Naive thymus-derived CD4-positive, alpha-beta T cell (primary cell): ENCODE results near the gene CFAP20DC. TPM values are rescaled to one million over a fixed set of nuclear protein-coding genes. Genes with fewer than 3 reads are reported as not detected.

Source experiments
- ATAC-seq: fragments of 150-1000 bp; cut with Tn5 transposase; 2 replicates; pipeline ENCODE4 v1.10.0; 2021; ENCODE audit warnings: mild to moderate bottlenecking, moderate library complexity
- CTCF ChIA-PET: fragments of 350-600 bp; sonication (Branson Sonifier 250); formaldehyde crosslinking; loops from one replicate; lab custom pipeline; 2021; ENCODE audit warnings: antibody characterized with exemption; lab: Charles Lee
- POLR2A ChIA-PET: fragments of 350-600 bp; sonication (Branson Sonifier 250); formaldehyde crosslinking; loops from one replicate; lab custom pipeline; 2021; ENCODE audit warnings: antibody characterized with exemption, inconsistent platforms; lab: Charles Lee
- DNase-seq, 9 donors: peaks; one replicate each; pipeline versions ENCODE4 v3.0.0 to v3.0.0-alpha.2; 2020 to 2022; ENCODE audit warnings: mixed read lengths in 1 of 9
- H3K27ac ChIP-seq: one replicate; pipeline ENCODE4 v1.7.0; 2013; ENCODE audit warnings: mild to moderate bottlenecking, low read depth, low read length, moderate library complexity
- H3K27me3 ChIP-seq, 2 donors: one replicate each; pipeline ENCODE4 v1.7.0; 2013; ENCODE audit warnings: low read length in 2 of 2, mild to moderate bottlenecking in 2 of 2, moderate library complexity in 2 of 2; ENCODE audit not compliant: control insufficient read depth in 2 of 2, insufficient read depth in 2 of 2
- H3K36me3 ChIP-seq, 3 experiments: 1 replicate in 2 of 3; 2 replicates in 1 of 3; pipeline ENCODE4 v1.7.0; 2013; ENCODE audit warnings: low read length in 3 of 3, mild to moderate bottlenecking in 3 of 3, moderate library complexity in 1 of 3; ENCODE audit not compliant: insufficient read depth in 3 of 3, control insufficient read depth in 2 of 3
- H3K4me1 ChIP-seq, 2 donors: one replicate each; pipeline ENCODE4 v1.7.0; 2013; ENCODE audit warnings: low read length in 2 of 2, mild to moderate bottlenecking in 2 of 2, moderate library complexity in 1 of 2; ENCODE audit not compliant: control insufficient read depth in 2 of 2, insufficient read depth in 2 of 2
- H3K4me3 ChIP-seq: 2 replicates; pipeline ENCODE4 v1.7.0; 2013; ENCODE audit warnings: mild to moderate bottlenecking, low read length
- H3K9me3 ChIP-seq, 3 experiments: 1 replicate in 2 of 3; 2 replicates in 1 of 3; pipeline ENCODE4 v1.7.0; 2013; ENCODE audit warnings: low read length in 3 of 3; ENCODE audit not compliant: control insufficient read depth in 2 of 3
- H3K27ac Mint-ChIP-seq, 9 donors: one replicate each; pipeline ENCODE4 v1.8.0; 2020 to 2022; ENCODE audit warnings: mixed read lengths in 9 of 9, mild to moderate bottlenecking in 8 of 9, moderate library complexity in 5 of 9, inconsistent platforms in 2 of 9
- H3K27me3 Mint-ChIP-seq, 5 donors: one replicate each; pipeline ENCODE4 v1.8.0; 2021 to 2022; ENCODE audit warnings: mixed read lengths in 5 of 5, mild to moderate bottlenecking in 1 of 5
- H3K36me3 Mint-ChIP-seq, 5 donors: one replicate each; pipeline ENCODE4 v1.8.0; 2020 to 2022; ENCODE audit warnings: mixed read lengths in 5 of 5, mild to moderate bottlenecking in 3 of 5, inconsistent platforms in 1 of 5
- H3K4me1 Mint-ChIP-seq, 7 donors: one replicate each; pipeline ENCODE4 v1.8.0; 2020 to 2022; ENCODE audit warnings: mixed read lengths in 7 of 7, mild to moderate bottlenecking in 3 of 7, inconsistent platforms in 1 of 7
- H3K4me3 Mint-ChIP-seq, 10 donors: one replicate each; pipeline ENCODE4 v1.8.0; 2020 to 2022; ENCODE audit warnings: mild to moderate bottlenecking in 10 of 10, mixed read lengths in 10 of 10, moderate library complexity in 6 of 10, inconsistent platforms in 2 of 10
- H3K9me3 Mint-ChIP-seq, 11 donors: one replicate each; pipeline ENCODE4 v1.8.0; 2020 to 2022; ENCODE audit warnings: mixed read lengths in 11 of 11, mild to moderate bottlenecking in 4 of 11, inconsistent platforms in 1 of 11, moderate library complexity in 1 of 11
- intact Hi-C, 2 donors: fragments of 100-400 bp; cut with micrococcal nuclease; formaldehyde crosslinking; loops; one replicate each; pipeline ENCODE4 v1.15.1; 2023
- polyA plus RNA-seq, 2 donors: library from polyadenylated mRNA; unstranded; fragments of 300-500 nt; fragmentation: Illumina TruSeq; gene quantifications; one replicate each; pipeline ENCODE4 v1.2.3, GENCODE V29; 2021
- total RNA-seq, 6 experiments: library from RNA in 5 of 6; stranded (reverse) in 5 of 6; gene quantifications; 1 replicate in 5 of 6; 2 replicates in 1 of 6; pipeline ENCODE4 v1.2.3 and lab custom pipeline; 2021 to 2026

CFAP20DC gene
- total and polyA plus RNA-seq, 7 experiments from 2014 or later: 0.24 to 1.2 (median 0.42) TPM; not detected in 3

- peaks cover 0 to 21% (median 8%) of the 10 kb centered on the region in 11 donors for H3K9me3 Mint-ChIP-seq
- Histone ChIP-seq H3K4me1 (no peaks in the 10 kb centered on the region), H3K9me3 (no peaks in the 10 kb centered on the region), H3K27ac (no peak overlapping the region), H3K27me3 (no peaks in the 10 kb centered on the region), H3K4me3 (no peak overlapping the region), H3K36me3 (no peaks in the 10 kb centered on the region)
- no peak for DNase-seq
- no peaks in the 10 kb centered on the region for H3K36me3 Mint-ChIP-seq
- intact Hi-C loops: no loop called here
- ATAC-seq: no peak
- H3K27me3 Mint-ChIP-seq: peaks cover 0 to 11% (median 11%) of the 10 kb centered on the region in 5 donors
- no peak overlapping the region for H3K4me3 Mint-ChIP-seq
- peaks cover 0 to 8% (median 0%) of the 10 kb centered on the region in 7 donors for H3K4me1 Mint-ChIP-seq
- H3K27ac Mint-ChIP-seq: peak overlapping the region in 1 of 9 donors; percentile 4
- POLR2A ChIA-PET: interaction anchor here (0.6 kb wide), 1 partner anchor 20 kb away, joined by 4 read pairs; no protein-coding TSS in a partner anchor
- CTCF ChIA-PET: no interaction called here
Observed at GRCh38 chr3:58693940-58694850, 355.6 kb downstream of the CFAP20DC start.

GRCh38 chr3:58692484-58692883 lies 357.3 kb downstream of the CFAP20DC start:
- intact Hi-C loops: no loop called here
- H3K27me3 ChIP-seq: no peaks in the 10 kb centered on the region
- no peak overlapping the region for H3K4me3 Mint-ChIP-seq
- no peak overlapping the region for H3K27ac ChIP-seq
- ChIA-PET CTCF (no interaction called here), POLR2A (no interaction called here)
- no peaks in the 10 kb centered on the region for H3K9me3 ChIP-seq
- peaks cover 0 to 7% (median 0%) of the 10 kb centered on the region in 7 donors for H3K4me1 Mint-ChIP-seq
- no peaks in the 10 kb centered on the region for H3K36me3 ChIP-seq
- DNase-seq (no peak), ATAC-seq (no peak)
- no peaks in the 10 kb centered on the region for H3K4me1 ChIP-seq
- H3K4me3 ChIP-seq: no peak overlapping the region
- H3K27ac Mint-ChIP-seq: no peak overlapping the region
- peaks cover 0 to 21% (median 8%) of the 10 kb centered on the region in 11 donors for H3K9me3 Mint-ChIP-seq
- no peaks in the 10 kb centered on the region for H3K36me3 Mint-ChIP-seq
- peaks cover 0 to 23% (median 16%) of the 10 kb centered on the region in 5 donors for H3K27me3 Mint-ChIP-seq
